ENCODE results near the gene CRACDL. TPM values are rescaled to one million over a fixed set of nuclear protein-coding genes. Genes with fewer than 3 reads are reported as not detected.

Gene CRACDL
- total RNA-seq, 2 experiments from 2014 or later, result 0.36 to 1.5 TPM

DNA sequence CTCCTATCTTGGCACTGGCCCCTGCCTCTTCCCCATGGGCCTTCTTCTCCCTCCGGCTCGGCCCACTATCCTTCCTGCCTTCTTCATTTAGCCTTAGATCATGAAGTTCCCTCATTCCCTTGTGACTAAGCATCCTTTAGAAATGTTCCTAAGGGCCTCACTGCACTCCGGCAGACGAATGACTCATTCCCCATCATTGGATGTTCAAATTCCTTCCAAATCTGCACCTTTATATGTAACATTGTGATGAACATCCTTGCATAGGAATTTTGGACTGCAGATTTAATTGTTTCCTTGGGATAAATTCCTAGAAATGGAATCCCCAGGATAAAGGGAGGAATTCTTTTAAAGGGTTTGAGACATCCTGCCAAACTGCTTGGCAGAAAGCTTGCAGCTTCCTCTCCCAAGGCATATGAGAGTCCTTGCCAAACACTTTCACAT lies 19.0 kb downstream of the CRACDL start:
- Histone ChIP-seq H3K9me3 (ENCODE audit: control insufficient read depth in 1 of 2, insufficient read depth in 1 of 2, low read length in 2 of 2) (no peaks in the 10 kb centered on the region), H3K27me3 (ENCODE audit: control insufficient read depth in 1 of 2, insufficient read depth in 2 of 2, low read length in 2 of 2) (peaks cover 2 to 4% of the 10 kb centered on the region in 2 experiments), H3K4me3 (ENCODE audit: low read length) (no peak overlapping the region), H3K27ac (ENCODE audit: low read depth in 1 of 2, low read length in 2 of 2) (no peak overlapping the region), H3K4me1 (ENCODE audit: insufficient read depth, low read length) (peaks cover 2% of the 10 kb centered on the region), H3K36me3 (ENCODE audit: insufficient read depth, low read length) (no peaks in the 10 kb centered on the region)
- Mint-ChIP-seq H3K4me3 (no peak overlapping the region), H3K36me3 (ENCODE audit: low read depth) (no peaks in the 10 kb centered on the region), H3K9me3 (no peaks in the 10 kb centered on the region), H3K27me3 (peaks cover 23% of the 10 kb centered on the region), H3K4me1 (ENCODE audit: low read depth) (no peaks in the 10 kb centered on the region), H3K27ac (no peak overlapping the region)
- POLR2A ChIA-PET, result no interaction called here
- TF ChIP-seq, protein P1, sequence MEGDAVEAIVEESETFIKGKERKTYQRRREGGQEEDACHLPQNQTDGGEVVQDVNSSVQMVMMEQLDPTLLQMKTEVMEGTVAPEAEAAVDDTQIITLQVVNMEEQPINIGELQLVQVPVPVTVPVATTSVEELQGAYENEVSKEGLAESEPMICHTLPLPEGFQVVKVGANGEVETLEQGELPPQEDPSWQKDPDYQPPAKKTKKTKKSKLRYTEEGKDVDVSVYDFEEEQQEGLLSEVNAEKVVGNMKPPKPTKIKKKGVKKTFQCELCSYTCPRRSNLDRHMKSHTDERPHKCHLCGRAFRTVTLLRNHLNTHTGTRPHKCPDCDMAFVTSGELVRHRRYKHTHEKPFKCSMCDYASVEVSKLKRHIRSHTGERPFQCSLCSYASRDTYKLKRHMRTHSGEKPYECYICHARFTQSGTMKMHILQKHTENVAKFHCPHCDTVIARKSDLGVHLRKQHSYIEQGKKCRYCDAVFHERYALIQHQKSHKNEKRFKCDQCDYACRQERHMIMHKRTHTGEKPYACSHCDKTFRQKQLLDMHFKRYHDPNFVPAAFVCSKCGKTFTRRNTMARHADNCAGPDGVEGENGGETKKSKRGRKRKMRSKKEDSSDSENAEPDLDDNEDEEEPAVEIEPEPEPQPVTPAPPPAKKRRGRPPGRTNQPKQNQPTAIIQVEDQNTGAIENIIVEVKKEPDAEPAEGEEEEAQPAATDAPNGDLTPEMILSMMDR (IDR thresholded peaks at IDR 0.05), result no peak
- CTCF ChIA-PET, result no interaction called here
- ATAC-seq (ENCODE audit: poor library complexity) (no peak), DNase-seq (no peak)
- intact Hi-C loops (cut with DNase I, micrococcal nuclease), result no loop called here

DNA sequence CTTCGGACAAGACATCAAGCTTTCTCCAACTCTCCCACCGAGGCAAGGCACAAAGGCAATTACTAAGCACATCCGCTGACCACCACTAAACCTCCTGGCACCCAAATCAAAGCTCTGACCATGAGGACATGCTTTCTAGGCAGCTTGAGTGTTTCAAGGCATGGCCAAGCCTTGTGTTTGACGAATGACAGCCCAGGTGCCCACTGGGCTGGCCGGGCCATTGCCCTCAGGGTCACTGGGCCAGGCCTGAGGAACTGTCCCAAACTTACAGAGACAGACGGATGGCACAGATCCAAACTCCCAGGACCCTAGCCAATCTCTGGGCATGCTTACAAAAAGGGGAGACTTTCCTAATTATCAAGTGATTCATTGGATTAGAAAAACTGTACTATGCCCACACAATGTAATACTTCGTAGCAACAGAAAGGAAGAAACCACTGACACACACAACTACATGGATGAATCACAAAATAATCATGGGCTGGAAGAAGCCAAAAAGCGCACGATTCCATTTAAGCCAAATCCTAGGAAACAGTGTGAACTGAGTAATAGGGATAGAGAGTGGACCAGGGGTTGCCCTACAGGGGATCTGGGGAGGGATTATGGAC lies 20.2 kb downstream of the CRACDL start:
- Histone ChIP-seq H3K27me3 (ENCODE audit: control insufficient read depth in 1 of 2, insufficient read depth in 2 of 2, low read length in 2 of 2) (peaks cover 2 to 4% of the 10 kb centered on the region in 2 experiments), H3K9me3 (ENCODE audit: control insufficient read depth in 1 of 2, insufficient read depth in 1 of 2, low read length in 2 of 2) (no peaks in the 10 kb centered on the region), H3K36me3 (ENCODE audit: insufficient read depth, low read length) (no peaks in the 10 kb centered on the region), H3K27ac (ENCODE audit: low read depth in 1 of 2, low read length in 2 of 2) (no peak overlapping the region), H3K4me3 (ENCODE audit: low read length) (no peak overlapping the region), H3K4me1 (ENCODE audit: insufficient read depth, low read length) (peaks cover 2% of the 10 kb centered on the region)
- DNase-seq (no peak), ATAC-seq (ENCODE audit: poor library complexity) (no peak)
- no peaks in the 10 kb centered on the region for H3K4me1 Mint-ChIP-seq (ENCODE audit: low read depth)
- CTCF ChIA-PET, result no interaction called here
- POLR2A ChIA-PET, result no interaction called here
- H3K36me3 Mint-ChIP-seq (ENCODE audit: low read depth), result no peaks in the 10 kb centered on the region
- H3K27me3 Mint-ChIP-seq, result peaks cover 19% of the 10 kb centered on the region
- intact Hi-C loops (cut with DNase I, micrococcal nuclease), result no loop called here
- TF ChIP-seq, protein P1 (IDR thresholded peaks at IDR 0.05), result no peak
- no peaks in the 10 kb centered on the region for H3K9me3 Mint-ChIP-seq
- H3K27ac Mint-ChIP-seq, result no peak overlapping the region
- H3K4me3 Mint-ChIP-seq, result no peak overlapping the region

DNA sequence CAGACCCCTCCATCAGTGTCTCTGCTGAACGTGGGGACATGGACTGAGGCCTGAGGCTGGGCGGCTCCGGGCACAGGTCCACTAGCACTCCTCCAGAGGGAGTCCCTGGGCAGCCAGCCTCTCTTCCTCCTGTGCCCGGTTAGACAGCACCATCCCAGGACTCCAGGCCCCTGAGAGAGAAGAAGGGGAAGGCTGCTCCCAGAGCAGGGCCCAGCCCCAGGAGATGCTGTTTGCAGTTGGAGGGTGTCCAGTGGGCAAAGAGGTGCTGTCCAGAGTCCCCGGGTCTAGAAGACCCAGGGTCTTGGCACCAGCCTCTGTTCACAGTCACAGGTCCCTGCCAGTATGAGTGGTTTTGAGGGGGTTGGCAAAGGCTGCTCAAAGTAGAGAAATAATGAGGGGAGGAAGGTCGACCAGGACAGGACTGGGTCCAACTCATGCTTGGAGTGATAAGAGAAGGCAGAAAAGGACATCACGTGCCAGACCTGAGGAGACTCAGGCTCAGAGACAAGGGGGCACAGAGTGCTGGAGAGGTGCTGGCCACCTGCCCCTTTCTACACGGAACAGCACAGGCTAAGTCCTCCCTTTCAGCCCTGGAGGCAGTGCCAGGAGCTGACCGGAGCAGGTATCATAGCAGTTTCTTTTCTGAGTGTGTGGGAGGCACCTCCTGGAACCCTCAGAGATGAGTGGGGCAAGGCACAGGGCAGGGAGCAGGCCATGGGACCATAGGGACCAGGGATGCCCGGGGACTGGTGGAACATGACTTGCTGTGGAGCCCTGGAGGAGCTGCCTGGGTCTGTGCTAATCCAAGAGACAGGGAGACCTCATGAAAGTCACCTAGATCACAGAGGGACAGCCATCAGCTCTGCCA lies 21.1 kb downstream of the CRACDL start:
- ChIA-PET CTCF (no interaction called here), POLR2A (no interaction called here)
- Mint-ChIP-seq H3K36me3 (ENCODE audit: low read depth) (no peaks in the 10 kb centered on the region), H3K4me1 (ENCODE audit: low read depth) (peaks cover under 1% of the 10 kb centered on the region), H3K27me3 (peaks cover 19% of the 10 kb centered on the region), H3K4me3 (no peak overlapping the region), H3K27ac (no peak overlapping the region), H3K9me3 (no peaks in the 10 kb centered on the region)
- Histone ChIP-seq H3K4me1 (ENCODE audit: insufficient read depth, low read length) (peaks cover 2% of the 10 kb centered on the region), H3K27ac (ENCODE audit: low read depth in 1 of 2, low read length in 2 of 2) (no peak overlapping the region), H3K27me3 (ENCODE audit: control insufficient read depth in 1 of 2, insufficient read depth in 2 of 2, low read length in 2 of 2) (peaks cover 4% of the 10 kb centered on the region in 2 experiments), H3K9me3 (ENCODE audit: control insufficient read depth in 1 of 2, insufficient read depth in 1 of 2, low read length in 2 of 2) (no peaks in the 10 kb centered on the region), H3K36me3 (ENCODE audit: insufficient read depth, low read length) (no peaks in the 10 kb centered on the region), H3K4me3 (ENCODE audit: low read length) (no peak overlapping the region)
- DNase-seq, result no peak
- ATAC-seq (ENCODE audit: poor library complexity), result no peak
- TF ChIP-seq, protein P1 (IDR thresholded peaks at IDR 0.05), result no peak
- intact Hi-C loops (cut with DNase I, micrococcal nuclease), result no loop called here

All from CD4-positive, alpha-beta T cell (primary cell).